ENCODE measurements around the gene CLEC18C.
A peak's percentile ranks its signal among the peaks of the same experiment; 100 is the strongest.

Gene CLEC18C

DNA sequence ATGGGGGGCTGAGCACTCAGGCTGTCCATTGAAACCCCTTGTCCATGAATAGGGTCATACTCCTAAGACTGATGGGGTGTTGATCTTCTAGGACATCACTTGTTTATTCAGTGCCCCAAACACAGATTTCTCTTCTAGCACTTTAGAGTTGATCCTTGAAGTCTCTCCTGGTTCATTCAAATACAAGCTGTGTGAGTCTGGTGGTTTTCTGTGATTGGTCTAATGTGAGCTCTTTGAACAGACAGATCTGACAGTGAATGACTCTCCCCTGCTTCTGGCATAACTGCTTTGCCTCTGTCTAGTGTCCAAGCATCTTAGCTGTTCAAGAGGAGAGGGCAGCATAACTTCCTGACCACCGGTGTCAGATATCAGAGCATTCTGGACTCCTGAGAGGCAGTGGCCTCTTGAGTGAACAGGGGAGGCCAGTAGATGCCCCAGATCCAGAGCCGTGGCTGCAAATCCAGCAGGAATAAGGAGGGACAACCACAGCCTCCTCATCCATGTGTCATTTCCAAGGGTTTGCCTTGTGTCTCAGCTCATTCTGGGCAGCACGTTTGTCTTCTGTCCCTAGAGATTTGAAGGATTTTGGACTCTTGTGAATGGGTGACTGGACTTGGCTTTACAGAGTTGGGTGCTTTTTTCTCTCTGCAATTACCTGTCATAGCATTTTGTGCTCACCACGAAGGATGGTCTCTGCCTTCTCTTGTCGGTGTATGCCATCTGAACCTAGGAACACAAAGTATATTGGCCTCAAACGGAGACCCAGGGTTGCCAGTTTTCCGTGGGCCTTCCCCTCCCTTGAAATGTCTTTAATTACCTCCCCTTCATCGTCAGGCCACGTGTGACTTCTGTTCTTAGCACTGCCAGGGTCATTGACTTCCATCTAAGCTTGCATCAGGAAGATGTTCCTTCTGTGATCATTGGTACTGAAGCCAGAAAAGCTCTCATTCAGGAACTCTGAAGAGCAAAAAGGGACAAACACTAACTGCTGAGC lies 13.9 kb upstream of the CLEC18C start:
- ATAC-seq (ENCODE audit: insufficient read depth, low read depth): no peak
- TF ChIP-seq, protein P1, sequence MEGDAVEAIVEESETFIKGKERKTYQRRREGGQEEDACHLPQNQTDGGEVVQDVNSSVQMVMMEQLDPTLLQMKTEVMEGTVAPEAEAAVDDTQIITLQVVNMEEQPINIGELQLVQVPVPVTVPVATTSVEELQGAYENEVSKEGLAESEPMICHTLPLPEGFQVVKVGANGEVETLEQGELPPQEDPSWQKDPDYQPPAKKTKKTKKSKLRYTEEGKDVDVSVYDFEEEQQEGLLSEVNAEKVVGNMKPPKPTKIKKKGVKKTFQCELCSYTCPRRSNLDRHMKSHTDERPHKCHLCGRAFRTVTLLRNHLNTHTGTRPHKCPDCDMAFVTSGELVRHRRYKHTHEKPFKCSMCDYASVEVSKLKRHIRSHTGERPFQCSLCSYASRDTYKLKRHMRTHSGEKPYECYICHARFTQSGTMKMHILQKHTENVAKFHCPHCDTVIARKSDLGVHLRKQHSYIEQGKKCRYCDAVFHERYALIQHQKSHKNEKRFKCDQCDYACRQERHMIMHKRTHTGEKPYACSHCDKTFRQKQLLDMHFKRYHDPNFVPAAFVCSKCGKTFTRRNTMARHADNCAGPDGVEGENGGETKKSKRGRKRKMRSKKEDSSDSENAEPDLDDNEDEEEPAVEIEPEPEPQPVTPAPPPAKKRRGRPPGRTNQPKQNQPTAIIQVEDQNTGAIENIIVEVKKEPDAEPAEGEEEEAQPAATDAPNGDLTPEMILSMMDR (IDR thresholded peaks at IDR 0.05; ENCODE audit: borderline replicate concordance, extremely low read depth, low read length, poor library complexity, severe bottlenecking): no peak
- no peak for TF ChIP-seq EZH2 (IDR thresholded peaks at IDR 0.05; ENCODE audit: borderline replicate concordance, low read depth, low read length, severe bottlenecking)
- no peaks in the 10 kb centered on the region for H3K27me3 ChIP-seq (ENCODE audit: insufficient read depth, low read length, poor library complexity)
- H3K79me2 ChIP-seq (ENCODE audit: insufficient read depth, low read length): no peaks in the 10 kb centered on the region
- no peak overlapping the region for H3K27ac ChIP-seq (ENCODE audit: low read length)
- H3K9me3 ChIP-seq (ENCODE audit: insufficient read depth, low read length, severe bottlenecking): no peaks in the 10 kb centered on the region
- H3K4me3 ChIP-seq (ENCODE audit: low read depth in 1 of 2, low read length in 2 of 2): no peak overlapping the region
- H4K20me1 ChIP-seq (ENCODE audit: insufficient read depth, low read length): peaks cover 13% of the 10 kb centered on the region; the same call in 1 of the 2 replicates
- peaks cover 77% of the 10 kb centered on the region for H3K36me3 ChIP-seq (ENCODE audit: insufficient read depth, low read length)
- H3K4me1 ChIP-seq (ENCODE audit: insufficient read depth, low read length): no peaks in the 10 kb centered on the region
- DNase-seq: no peak
- no peak overlapping the region for H3K4me2 ChIP-seq (ENCODE audit: insufficient read depth, low read length)
- H3K9ac ChIP-seq (ENCODE audit: low read depth, low read length): no peak overlapping the region
- no peak overlapping the region for H2AFZ ChIP-seq (ENCODE audit: low read depth, low read length)

- Histone ChIP-seq H3K27ac (ENCODE audit: low read length) (no peak overlapping the region), H3K4me2 (ENCODE audit: insufficient read depth, low read length) (no peak overlapping the region), H3K9me3 (ENCODE audit: insufficient read depth, low read length, severe bottlenecking) (no peaks in the 10 kb centered on the region), H3K4me1 (ENCODE audit: insufficient read depth, low read length) (no peaks in the 10 kb centered on the region), H4K20me1 (ENCODE audit: insufficient read depth, low read length) (peaks cover 13% of the 10 kb centered on the region; the same call in 1 of the 2 replicates), H3K79me2 (ENCODE audit: insufficient read depth, low read length) (no peaks in the 10 kb centered on the region), H3K27me3 (ENCODE audit: insufficient read depth, low read length, poor library complexity) (no peaks in the 10 kb centered on the region), H3K4me3 (ENCODE audit: low read depth in 1 of 2, low read length in 2 of 2) (no peak overlapping the region), H2AFZ (ENCODE audit: low read depth, low read length) (no peak overlapping the region), H3K9ac (ENCODE audit: low read depth, low read length) (no peak overlapping the region), H3K36me3 (ENCODE audit: insufficient read depth, low read length) (peaks cover 70% of the 10 kb centered on the region)
- ATAC-seq (ENCODE audit: insufficient read depth, low read depth) (no peak), DNase-seq (no peak)
- TF ChIP-seq, protein P1 (IDR thresholded peaks at IDR 0.05; ENCODE audit: borderline replicate concordance, extremely low read depth, low read length, poor library complexity, severe bottlenecking): no peak
- TF ChIP-seq EZH2 (IDR thresholded peaks at IDR 0.05; ENCODE audit: borderline replicate concordance, low read depth, low read length, severe bottlenecking): no peak
Measured at GRCh38 chr16:70160388-70160787, 13.2 kb upstream of the CLEC18C start.

GRCh38 chr16:70160821-70161220 lies 12.8 kb upstream of the CLEC18C start:
- peaks cover 66% of the 10 kb centered on the region for H3K36me3 ChIP-seq (ENCODE audit: insufficient read depth, low read length)

More at GRCh38 chr16:70160821-70161220, 12.8 kb upstream of the CLEC18C start:
- Histone ChIP-seq H3K27me3 (ENCODE audit: insufficient read depth, low read length, poor library complexity) (no peaks in the 10 kb centered on the region), H2AFZ (ENCODE audit: low read depth, low read length) (no peak overlapping the region), H3K9ac (ENCODE audit: low read depth, low read length) (no peak overlapping the region), H3K9me3 (ENCODE audit: insufficient read depth, low read length, severe bottlenecking) (no peaks in the 10 kb centered on the region), H3K4me2 (ENCODE audit: insufficient read depth, low read length) (no peak overlapping the region), H4K20me1 (ENCODE audit: insufficient read depth, low read length) (peaks cover 13% of the 10 kb centered on the region; the same call in 1 of the 2 replicates), H3K79me2 (ENCODE audit: insufficient read depth, low read length) (no peaks in the 10 kb centered on the region), H3K27ac (ENCODE audit: low read length) (no peak overlapping the region), H3K4me1 (ENCODE audit: insufficient read depth, low read length) (no peaks in the 10 kb centered on the region), H3K4me3 (ENCODE audit: low read depth in 1 of 2, low read length in 2 of 2) (no peak overlapping the region)
- DNase-seq (peak; percentile 5), ATAC-seq (ENCODE audit: insufficient read depth, low read depth) (no peak)
- TF ChIP-seq, protein P1 (IDR thresholded peaks at IDR 0.05; ENCODE audit: borderline replicate concordance, extremely low read depth, low read length, poor library complexity, severe bottlenecking): no peak
- TF ChIP-seq EZH2 (IDR thresholded peaks at IDR 0.05; ENCODE audit: borderline replicate concordance, low read depth, low read length, severe bottlenecking): no peak

All from DND-41 (cell line).